HK-2 (cell line): Measurements from ENCODE around the gene RALGAPA2.
A peak's percentile ranks its signal among the peaks of the same experiment; 100 is the strongest.
"Not testable (repeated sequence)": the region's sequence is repeated elsewhere in the genome, so short reads cannot be mapped to it uniquely, and the experiment has no call there.

Experiments used
- DNase-seq: peaks from one replicate; pipeline ENCODE4 v3.0.0-alpha.2; 2018; ENCODE audit not compliant: unreplicated experiment

The RALGAPA2 gene

DNA sequence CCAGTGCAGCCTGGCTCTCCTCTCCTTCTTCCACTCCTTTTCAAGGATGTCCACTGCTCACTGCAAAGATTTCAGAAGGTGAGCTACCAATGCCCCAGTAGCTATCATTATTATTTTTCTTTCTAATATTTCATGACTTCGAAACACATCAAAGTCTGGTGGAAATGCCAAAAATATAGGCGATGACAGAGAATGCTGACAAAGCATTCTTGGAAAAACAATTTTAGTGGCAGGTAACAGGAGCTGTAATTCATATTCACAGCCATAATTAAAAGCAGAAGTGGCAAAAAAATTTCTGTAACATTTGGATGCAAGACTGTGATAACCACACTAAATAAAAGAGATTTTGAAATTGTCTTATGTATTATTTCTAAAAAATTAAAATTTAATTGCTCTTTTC lies 133.6 kb downstream of the RALGAPA2 start:
- DNase-seq: no peak

DNA sequence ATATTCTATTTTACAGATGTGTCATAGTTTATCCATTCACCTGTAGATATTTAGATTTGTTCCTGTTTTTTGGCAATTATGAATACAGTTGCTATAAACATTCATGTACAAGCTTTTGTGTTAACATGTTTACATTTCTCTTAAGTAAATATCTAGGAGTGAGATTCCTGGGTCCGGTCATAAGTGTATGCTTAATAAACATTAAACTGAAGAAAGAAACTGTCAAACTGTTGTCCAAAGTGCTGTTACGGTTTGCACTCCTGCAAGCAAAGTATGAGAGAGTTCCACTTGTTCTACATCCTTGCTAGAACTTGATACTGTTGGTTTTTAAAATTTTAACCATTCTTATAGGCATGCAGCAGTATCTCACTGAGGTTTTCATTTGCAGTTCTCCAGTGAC lies 138.6 kb downstream of the RALGAPA2 start:
- DNase-seq: no peak

DNA sequence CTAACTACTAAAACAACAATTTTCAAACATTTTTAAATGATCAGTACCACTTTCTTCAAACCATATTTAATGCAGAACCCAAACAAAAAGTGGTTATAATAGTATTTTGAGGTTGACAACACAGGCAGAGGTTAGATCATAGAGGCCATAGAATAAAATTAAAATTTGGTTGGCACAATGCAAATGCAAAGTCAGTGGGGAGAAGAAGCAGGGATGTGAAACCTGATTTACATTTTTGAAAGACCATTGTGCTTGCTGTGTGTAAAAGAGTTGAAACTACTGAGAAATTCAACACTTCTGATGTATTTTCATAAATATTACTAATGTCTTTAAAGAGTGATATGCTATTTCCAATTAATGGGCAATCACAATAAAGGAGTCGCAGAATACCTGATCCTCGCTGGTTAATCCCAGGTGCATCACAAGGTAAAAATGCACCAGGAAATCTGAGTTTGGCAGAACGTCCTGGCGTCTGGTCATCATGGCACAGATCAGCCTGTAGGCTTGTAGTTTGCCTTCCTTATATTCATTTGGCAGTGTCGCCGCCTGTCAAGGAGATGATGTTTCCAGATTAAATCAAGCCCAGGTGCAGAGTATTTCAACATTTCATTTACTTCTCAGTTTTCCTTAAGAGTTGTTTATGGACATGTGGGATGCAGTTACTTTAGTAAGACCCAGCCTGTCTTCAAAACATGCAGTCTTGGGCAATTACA lies 141.2 kb downstream of the RALGAPA2 start:
- DNase-seq: no peak

- DNase-seq: peak; percentile 18
Observed at GRCh38 chr20:20568604-20569205, 143.7 kb downstream of the RALGAPA2 start.

- no peak for DNase-seq
Observed at GRCh38 chr20:20567712-20568111, 144.7 kb downstream of the RALGAPA2 start.

DNA sequence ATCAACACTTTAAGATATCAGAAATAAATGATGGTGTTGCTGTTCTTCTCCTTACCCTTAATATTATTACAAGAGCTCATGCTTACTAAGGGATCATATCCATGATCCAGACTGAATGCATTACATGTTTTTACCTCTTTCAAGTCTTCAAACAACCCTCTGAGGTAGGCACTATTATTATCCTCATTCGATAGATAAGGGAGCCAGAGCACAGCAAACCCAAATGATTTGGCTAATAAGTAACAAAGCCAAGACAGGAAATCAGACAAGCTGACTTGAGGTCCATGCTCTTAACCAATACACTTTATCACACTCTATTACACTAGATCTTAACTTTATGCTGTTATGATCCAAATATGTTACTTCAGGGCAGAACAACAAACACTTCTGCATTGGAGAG lies 145.9 kb downstream of the RALGAPA2 start:
- DNase-seq: no peak

- no peak for DNase-seq
Observed at GRCh38 chr20:20564279-20564678, 148.2 kb downstream of the RALGAPA2 start.

- no peak for DNase-seq
Observed at GRCh38 chr20:20562507-20562906, 149.9 kb downstream of the RALGAPA2 start.

DNA sequence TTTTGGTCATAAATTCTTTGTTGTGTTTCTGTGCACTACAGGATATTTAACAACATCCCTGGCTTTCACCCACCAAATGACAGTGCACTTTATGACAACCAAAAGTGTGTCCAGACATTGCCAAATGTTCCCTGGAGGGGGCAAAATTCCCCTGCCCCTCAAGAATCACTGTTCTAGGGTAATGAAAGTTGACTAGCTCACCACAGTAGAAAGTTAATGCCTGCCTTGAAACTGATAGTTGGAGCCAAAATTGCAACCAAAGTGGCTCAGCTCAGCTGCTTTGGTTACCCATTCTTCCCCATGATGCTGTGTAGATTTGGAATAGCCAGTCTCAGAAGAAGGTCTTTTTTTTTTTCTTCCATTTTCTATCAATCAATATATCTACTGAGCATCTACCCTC lies 150.6 kb downstream of the RALGAPA2 start:
- no peak for DNase-seq

- no peak for DNase-seq
Observed at GRCh38 chr20:20561172-20561571, 151.3 kb downstream of the RALGAPA2 start.

- DNase-seq: no peak
Observed at GRCh38 chr20:20557406-20557805, 155.0 kb downstream of the RALGAPA2 start.

- DNase-seq: no peak
Observed at GRCh38 chr20:20555838-20556237, 156.6 kb downstream of the RALGAPA2 start.

DNA sequence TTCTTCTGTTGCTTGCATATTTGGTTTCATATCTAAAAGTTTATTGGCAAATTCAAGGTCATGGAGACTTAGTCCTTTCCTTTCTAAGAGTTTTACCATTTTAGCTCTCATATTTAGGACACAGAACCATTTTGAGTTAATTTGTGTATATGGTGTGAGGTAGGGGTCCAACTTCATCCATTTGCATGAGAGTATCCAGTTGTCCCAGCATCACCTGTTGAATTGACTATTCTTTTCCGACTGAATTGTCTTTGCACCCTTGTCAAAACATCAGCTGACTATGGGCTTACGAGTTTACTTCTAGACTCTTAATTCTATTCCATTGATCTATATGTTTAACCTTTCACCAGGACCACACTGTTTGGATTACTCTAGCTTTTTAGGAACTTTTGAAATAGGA lies 157.5 kb downstream of the RALGAPA2 start:
- no peak for DNase-seq

DNA sequence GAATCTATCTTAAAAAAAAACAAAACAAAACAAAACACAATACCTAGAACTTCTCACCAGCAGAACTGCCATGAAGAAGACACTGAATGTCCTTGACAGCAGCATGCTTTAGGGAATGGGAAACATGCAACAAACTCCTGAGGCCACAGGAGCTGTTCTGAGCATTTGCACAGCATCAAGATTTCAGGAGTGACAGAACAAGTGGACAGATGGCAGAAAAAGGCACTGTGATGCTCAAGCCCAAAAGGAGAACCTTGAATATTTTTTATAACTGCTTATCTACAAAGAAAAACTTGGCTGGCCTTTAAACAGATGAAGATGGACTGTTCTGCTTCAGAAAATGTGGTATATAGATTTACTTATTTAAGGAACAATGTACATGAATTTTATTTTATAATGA lies 158.9 kb downstream of the RALGAPA2 start:
- DNase-seq: no peak

DNA sequence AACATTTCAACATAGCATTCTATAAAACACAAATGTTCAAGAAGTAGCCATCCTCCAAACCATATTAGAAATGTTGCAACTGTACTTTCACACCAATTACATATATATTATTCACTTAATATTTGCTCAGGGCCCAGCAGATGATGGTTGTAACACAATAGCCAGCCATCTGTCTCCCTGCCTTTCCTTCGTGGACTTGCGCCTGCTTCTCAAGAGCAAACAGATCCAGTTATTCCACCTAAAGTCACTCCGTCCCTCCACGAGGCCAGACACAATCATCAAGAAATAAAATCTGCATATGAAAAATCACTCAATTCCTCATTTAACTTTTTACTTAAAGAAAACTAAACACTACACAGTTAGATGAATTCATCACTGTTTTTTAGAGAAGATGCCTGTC lies 160.4 kb downstream of the RALGAPA2 start:
- no peak for DNase-seq

- no peak for DNase-seq
Observed at GRCh38 chr20:20551409-20551808, 161.0 kb downstream of the RALGAPA2 start.

DNA sequence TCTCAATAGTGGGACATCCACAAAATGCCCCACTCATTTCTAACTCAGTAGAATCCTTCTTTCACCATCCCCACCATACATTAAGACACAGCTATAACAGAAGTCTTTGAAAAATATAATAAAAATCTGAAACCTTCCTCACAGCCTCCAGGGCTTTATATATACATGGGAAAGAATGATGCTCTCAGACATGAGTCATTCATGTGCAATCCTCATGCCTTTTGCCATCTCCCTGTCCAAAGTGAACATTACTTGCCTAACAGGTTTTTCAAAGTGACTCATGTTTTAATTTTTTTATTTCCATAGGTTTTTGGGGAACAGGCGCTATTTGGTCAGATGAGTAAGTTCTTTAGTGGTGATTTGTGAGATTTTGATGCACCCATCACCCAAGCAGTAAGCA lies 162.7 kb downstream of the RALGAPA2 start:
- DNase-seq: no peak

DNA sequence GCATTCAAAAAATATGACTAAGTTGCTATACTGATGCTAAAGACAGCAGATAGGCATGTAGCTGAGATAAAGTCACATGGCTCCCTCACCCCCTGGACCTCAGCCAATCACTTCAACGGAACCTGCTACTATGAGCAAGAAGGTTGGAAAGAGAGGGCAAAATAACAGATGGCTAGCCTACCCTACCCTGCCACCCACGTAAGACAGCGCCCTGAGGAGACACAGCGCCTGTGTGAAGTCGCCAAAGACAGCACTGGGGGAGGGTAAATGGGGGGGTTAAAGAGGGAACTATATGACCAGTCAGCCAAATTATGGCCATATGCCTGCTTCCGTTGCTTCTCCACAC lies 163.2 kb downstream of the RALGAPA2 start:
- no peak for DNase-seq

- DNase-seq: no peak
Observed at GRCh38 chr20:20548527-20549266, 163.7 kb downstream of the RALGAPA2 start.

DNA sequence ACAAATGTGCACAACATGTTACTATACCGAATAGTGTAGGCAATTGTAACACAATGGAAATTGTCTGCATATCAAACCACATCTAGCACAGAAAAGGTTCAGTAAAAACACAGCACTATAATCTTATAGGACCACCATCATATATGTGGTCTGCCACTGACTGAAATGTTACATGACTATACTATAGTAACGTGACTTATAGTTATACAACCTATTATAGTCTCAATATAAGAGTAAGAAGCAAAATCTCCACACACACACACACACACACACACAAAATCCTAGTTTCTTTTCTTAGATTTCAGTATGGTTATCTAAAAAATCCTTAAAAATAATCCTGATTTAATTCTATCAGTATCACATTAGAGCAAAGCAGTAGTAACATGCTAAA lies 164.6 kb downstream of the RALGAPA2 start:
- DNase-seq: no peak

- DNase-seq: no peak
Observed at GRCh38 chr20:20547221-20547875, 165.1 kb downstream of the RALGAPA2 start.

- no peak for DNase-seq
Observed at GRCh38 chr20:20546402-20546801, 166.0 kb downstream of the RALGAPA2 start.

DNA sequence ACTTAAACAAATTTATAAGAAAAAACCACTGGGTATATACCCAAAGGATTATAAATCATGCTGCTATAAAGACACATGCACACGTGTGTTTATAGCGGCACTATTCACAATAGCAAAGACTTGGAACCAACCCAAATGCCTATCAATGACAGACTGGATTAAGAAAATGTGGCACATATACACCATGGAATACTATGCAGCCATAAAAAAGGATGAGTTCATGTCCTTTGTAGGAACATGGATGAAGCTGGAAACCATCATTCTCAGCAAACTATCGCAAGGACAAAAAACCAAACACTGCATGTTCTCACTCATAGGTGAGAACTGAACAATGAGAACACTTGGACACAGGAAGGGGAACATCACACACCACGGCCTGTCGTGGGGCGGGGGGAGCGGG lies 169.1 kb downstream of the RALGAPA2 start:
- DNase-seq: not testable (repeated sequence)
